ENCODE data around the gene GPR3.
"Not testable (repeated sequence)": the region's sequence is repeated elsewhere in the genome, so short reads cannot be mapped to it uniquely, and the experiment has no call there.

Gene GPR3

GRCh38 chr1:27430903-27431600 is 38.6 kb downstream of the GPR3 start:
- no peak for DNase-seq

- no peak for DNase-seq
Observed at GRCh38 chr1:27431601-27431940, 39.1 kb downstream of the GPR3 start.

- DNase-seq, result not testable (repeated sequence)
Observed at GRCh38 chr1:27432725-27433124, 40.3 kb downstream of the GPR3 start.

DNA sequence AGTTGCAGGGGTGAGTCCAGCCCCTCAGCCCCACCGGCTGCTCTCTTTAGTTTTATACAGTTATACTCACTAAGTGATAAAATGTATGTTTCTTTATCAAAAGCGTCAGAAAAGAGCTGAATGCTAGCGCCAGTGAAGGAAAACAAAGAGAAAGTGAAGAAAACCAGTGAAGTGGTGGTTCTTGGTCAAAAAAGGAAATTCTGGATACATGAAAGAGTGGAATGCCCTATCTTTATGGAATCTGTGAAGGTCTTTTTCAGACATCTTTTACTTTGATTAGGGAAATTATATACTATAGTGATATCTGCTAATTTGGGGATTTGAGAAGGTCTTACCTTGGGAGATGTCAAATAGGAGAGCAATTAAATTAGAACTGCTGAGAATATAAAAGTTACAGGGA is 41.3 kb downstream of the GPR3 start:
- no peak for DNase-seq

GRCh38 chr1:27435566-27436203 is 43.3 kb downstream of the GPR3 start:
- no peak for DNase-seq

GRCh38 chr1:27436204-27437159 is 44.1 kb downstream of the GPR3 start:
- DNase-seq, result peak; percentile 50

GRCh38 chr1:27438621-27439061 is 46.2 kb downstream of the GPR3 start:
- DNase-seq, result peak; percentile 61

DNA sequence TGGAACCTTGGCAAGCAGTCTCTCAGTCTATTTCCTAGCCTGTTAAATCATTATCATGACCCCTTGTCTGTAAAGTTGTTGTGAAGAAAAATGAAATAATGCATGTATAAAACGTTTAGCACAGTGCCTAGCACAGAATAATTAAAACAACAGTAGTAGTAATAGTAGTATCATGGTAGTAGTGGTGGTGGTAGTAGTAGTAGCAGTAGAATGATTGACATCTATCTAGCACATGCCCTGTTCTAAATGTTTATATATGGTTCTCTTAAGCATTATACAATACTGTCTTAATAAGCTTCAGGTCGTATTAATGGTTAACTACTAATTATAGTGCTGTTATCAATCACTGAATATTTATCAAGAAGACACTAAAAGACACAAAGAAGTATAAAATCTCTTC is 46.7 kb downstream of the GPR3 start:
- no peak for DNase-seq

GRCh38 chr1:27444632-27445031 is 52.2 kb downstream of the GPR3 start:
- no peak for DNase-seq
